Measurements from ENCODE around the gene PLA2G4C. TPM values are rescaled to one million over a fixed set of nuclear protein-coding genes. Genes with fewer than 3 reads are reported as not detected.
A peak's percentile ranks its signal among the peaks of the same experiment; 100 is the strongest.
"Not testable (repeated sequence)": the region's sequence is repeated elsewhere in the genome, so short reads cannot be mapped to it uniquely, and the experiment has no call there.

The PLA2G4C gene
- total and polyA plus RNA-seq, 7 donors: 0.60 to 18.5 (median 11.8) TPM

DNA sequence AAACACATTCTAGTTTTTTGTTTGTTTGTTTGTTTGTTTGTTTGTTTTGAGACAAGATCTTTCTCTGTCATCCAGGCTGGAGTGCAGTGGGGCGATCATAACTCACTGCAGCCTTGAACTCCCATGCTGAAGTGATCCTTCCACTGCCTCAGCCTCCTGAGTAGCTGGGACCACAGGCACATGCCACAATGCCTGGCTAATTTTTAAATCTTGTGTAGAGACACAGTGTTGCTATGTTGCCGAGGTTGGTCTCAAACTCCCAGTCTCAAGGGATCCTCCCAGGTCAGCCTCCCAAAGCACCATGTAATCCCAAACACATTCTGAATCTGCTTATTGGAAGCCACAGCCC, 15.8 kb downstream of the PLA2G4C start:
- no peak for DNase-seq
- no peak overlapping the region for H3K4me3 ChIP-seq
- H3K27me3 ChIP-seq: no peaks in the 10 kb centered on the region
- peaks cover 0 to 2% (median 0%) of the 10 kb centered on the region in 4 donors for H3K9me3 ChIP-seq
- TF ChIP-seq CTCF (IDR thresholded peaks at IDR 0.05): no peak
- no peak for TF ChIP-seq POLR2AphosphoS5 (IDR thresholded peaks at IDR 0.05)
- TF ChIP-seq POLR2A (IDR thresholded peaks at IDR 0.05): no peak
- no peak for TF ChIP-seq EP300 (IDR thresholded peaks at IDR 0.05)
- intact Hi-C loops (cut with DNase I): no loop called here
- H3K36me3 ChIP-seq: peaks cover 3 to 33% (median 15%) of the 10 kb centered on the region in 4 donors
- H3K4me1 ChIP-seq: peaks cover 0 to 9% (median 6%) of the 10 kb centered on the region in 4 donors
- WGBS, 2 donors: 84 to 87% methylated on average over 2 of the region's 2 CpGs
- no peak overlapping the region for H3K27ac ChIP-seq

DNA sequence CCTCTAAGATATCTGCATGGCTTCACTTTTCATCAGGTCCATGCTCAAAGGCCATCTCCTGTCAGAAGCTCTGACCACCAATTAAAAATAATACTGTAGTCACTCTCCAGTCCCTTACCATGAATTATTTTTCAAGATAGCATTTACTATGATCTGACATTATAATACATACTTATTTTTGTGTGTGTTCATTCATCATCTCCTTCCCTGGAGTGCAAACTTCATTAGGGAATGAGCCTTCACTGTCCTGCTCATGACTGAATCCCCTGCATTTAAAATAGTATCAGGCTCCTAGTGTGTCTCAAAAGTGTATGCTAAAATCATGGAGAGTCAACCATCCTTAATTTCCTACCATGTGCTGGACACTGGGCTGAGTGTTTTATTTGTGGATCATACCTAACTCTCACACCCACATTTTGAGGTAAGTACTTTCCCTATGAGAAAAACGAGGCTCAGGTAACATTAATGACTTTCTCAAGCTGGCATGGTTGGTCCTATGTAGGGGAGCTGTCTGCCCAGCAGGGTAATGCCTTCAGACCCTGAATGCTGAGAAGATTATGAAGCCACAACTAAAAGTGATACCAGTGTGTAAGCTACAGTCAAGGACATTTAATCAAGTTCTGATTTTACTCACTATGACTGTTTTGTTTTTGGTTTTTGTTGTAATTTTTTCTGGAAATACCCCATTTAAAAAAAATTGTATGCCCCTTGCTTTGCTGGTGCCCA, 16.3 kb downstream of the PLA2G4C start:
- intact Hi-C loops (cut with DNase I): no loop called here
- Histone ChIP-seq H3K27ac (no peak overlapping the region), H3K4me1 (peaks cover 0 to 14% (median 11%) of the 10 kb centered on the region in 4 donors), H3K27me3 (no peaks in the 10 kb centered on the region), H3K4me3 (no peak overlapping the region), H3K36me3 (peaks cover 3 to 33% (median 15%) of the 10 kb centered on the region in 4 donors), H3K9me3 (peaks cover 0 to 2% (median 0%) of the 10 kb centered on the region in 4 donors)
- 8 to 22% methylated on average over 1 of the region's 1 CpG for WGBS, 2 donors
- DNase-seq: no peak
- no peak for TF ChIP-seq POLR2A (IDR thresholded peaks at IDR 0.05)
- TF ChIP-seq POLR2AphosphoS5 (IDR thresholded peaks at IDR 0.05): no peak
- no peak for TF ChIP-seq EP300 (IDR thresholded peaks at IDR 0.05)
- TF ChIP-seq CTCF (IDR thresholded peaks at IDR 0.05): no peak

- H3K9me3 ChIP-seq; H3K27ac ChIP-seq; DNase-seq; H3K4me3 ChIP-seq; intact Hi-C loops (cut with DNase I); H3K27me3 ChIP-seq: not testable (repeated sequence)
- Histone ChIP-seq H3K36me3 (peaks cover 3 to 27% (median 11%) of the 10 kb centered on the region in 4 donors), H3K4me1 (peaks cover 0 to 17% (median 11%) of the 10 kb centered on the region in 4 donors)
- 85 to 89% methylated on average over 13 of the region's 13 CpGs for WGBS, 2 donors
These were observed 19.4 kb downstream of the PLA2G4C start for GRCh38 chr19:48091111-48091718.

GRCh38 chr19:48090281-48090802, 20.3 kb downstream of the PLA2G4C start:
- TF ChIP-seq POLR2AphosphoS5 (IDR thresholded peaks at IDR 0.05) (peak in 2 of 4 donors; percentile 35 to 37), CTCF (IDR thresholded peaks at IDR 0.05) (no peak)
- intact Hi-C loops (cut with DNase I): no loop called here

DNA sequence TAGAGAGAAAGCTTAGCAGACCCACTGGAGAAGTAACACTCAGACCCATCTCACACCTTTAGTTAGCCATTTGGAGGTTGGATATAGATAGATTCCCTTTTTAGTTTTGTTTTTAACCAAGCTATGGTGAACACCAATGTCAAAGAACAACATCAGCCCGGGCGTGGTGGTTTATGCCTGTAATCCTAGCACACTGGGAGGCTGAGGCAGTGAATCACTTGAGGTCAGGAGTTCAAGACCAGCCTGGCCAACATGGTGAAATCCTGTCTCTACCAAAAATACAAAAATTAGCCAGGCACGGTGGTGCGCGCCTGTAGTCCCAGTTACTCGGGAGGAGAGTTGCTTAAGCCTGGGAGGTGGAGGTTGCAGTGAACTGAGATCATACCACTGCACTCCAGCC, 21.6 kb downstream of the PLA2G4C start:
- H3K4me3 ChIP-seq; intact Hi-C loops (cut with DNase I); H3K27me3 ChIP-seq; DNase-seq; H3K9me3 ChIP-seq; H3K36me3 ChIP-seq; H3K27ac ChIP-seq: not testable (repeated sequence)
- peaks cover 0 to 28% (median 22%) of the 10 kb centered on the region in 4 donors for H3K4me1 ChIP-seq
- WGBS, 2 donors: 94 to 95% methylated on average over 6 of the region's 6 CpGs

More at GRCh38 chr19:48090281-48090802, 20.3 kb downstream of the PLA2G4C start:
- DNase-seq: no peak
- 17 to 39% methylated on average over 5 of the region's 5 CpGs for WGBS, 2 donors
- Histone ChIP-seq H3K9me3 (peaks cover 0 to 2% (median 0%) of the 10 kb centered on the region in 4 donors), H3K36me3 (peaks cover 0 to 20% (median 11%) of the 10 kb centered on the region in 4 donors), H3K4me1 (peaks cover 0 to 17% (median 15%) of the 10 kb centered on the region in 4 donors), H3K27ac (peak overlapping the region in 3 of 4 donors; percentile 44 to 50 (median 47)), H3K4me3 (no peak overlapping the region), H3K27me3 (no peaks in the 10 kb centered on the region)
